ENCODE data around the gene NLGN4Y. TPM values are rescaled to one million over a fixed set of nuclear protein-coding genes. Genes with fewer than 3 reads are reported as not detected.

NLGN4Y gene
- total and polyA plus RNA-seq, 2 of the 4 experiments (the other 2 are of a cell fraction) = not detected

DNA sequence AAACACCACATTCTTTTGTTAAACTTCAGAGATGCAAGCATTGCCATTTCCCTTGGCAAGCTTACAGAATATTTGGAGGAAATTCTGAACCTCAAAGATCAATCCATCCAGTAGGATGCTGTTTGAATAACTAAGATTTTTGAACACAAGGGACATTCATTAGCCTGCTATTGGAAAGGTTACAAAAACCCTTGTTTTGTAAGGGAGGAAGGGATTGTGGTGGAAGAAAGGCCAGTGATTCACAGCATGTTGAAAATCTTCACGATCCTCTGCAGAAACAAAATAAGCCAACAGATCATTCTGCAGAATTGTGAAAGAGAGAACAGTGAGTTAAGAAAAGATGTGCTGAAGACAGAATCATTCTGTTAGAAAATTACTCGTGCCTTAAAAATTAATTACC is 297.9 kb downstream of the NLGN4Y start:
- H2AK5ac ChIP-seq (ENCODE audit: low read depth, low read length) = no peak overlapping the region
- no peak overlapping the region for H2BK5ac ChIP-seq (ENCODE audit: low read depth, low read length, poor library complexity, severe bottlenecking)
- no peak overlapping the region for H3K56ac ChIP-seq (ENCODE audit: extremely low read depth, insufficient read depth, low read length)
- no peak overlapping the region for H3K14ac ChIP-seq (replicated peaks; ENCODE audit: low read depth, low read length)
- H3K4me2 ChIP-seq (ENCODE audit: low read depth, low read length) = no peak overlapping the region
- H3K18ac ChIP-seq (ENCODE audit: low read depth, low read length) = no peak overlapping the region
- ChIA-PET CTCF (no interaction called here), POLR2A (ENCODE audit: unreplicated experiment) (no interaction called here)
- H4K5ac ChIP-seq (ENCODE audit: low read depth, low read length) = no peak overlapping the region
- dilution Hi-C loops (cut with HindIII; ENCODE audit: low sequenced_read_pairs, unreplicated experiment) (no loop called here), intact Hi-C loops (cut with micrococcal nuclease) (no loop called here), in situ Hi-C loops (cut with MboI; ENCODE audit: low sequenced_read_pairs) (no loop called here)
- no peak overlapping the region for H3K23ac ChIP-seq (ENCODE audit: low read depth, low read length)
- no peak overlapping the region for H2BK15ac ChIP-seq (ENCODE audit: low read depth, low read length)
- ATAC-seq (ENCODE audit: low read depth) = no peak
- no peak overlapping the region for H2BK120ac ChIP-seq (ENCODE audit: low read depth, low read length)
- no peak overlapping the region for H4K8ac ChIP-seq (ENCODE audit: low read depth in 2 of 2, low read length in 2 of 2)
- no peaks in the 10 kb centered on the region for H3K79me1 ChIP-seq (ENCODE audit: low read depth in 1 of 2, low read length in 2 of 2)
- H4K91ac ChIP-seq (ENCODE audit: insufficient read depth, low read depth, low read length) = no peak overlapping the region
- H3K9me1 ChIP-seq (ENCODE audit: insufficient read depth, low read length) = no peaks in the 10 kb centered on the region
- H2BK20ac ChIP-seq (ENCODE audit: low read depth, low read length) = no peak overlapping the region
- BruUV-seq (replicated peaks) = no TSS peak
- no peak overlapping the region for H3K9ac ChIP-seq (ENCODE audit: low read depth, low read length)
- H3K27ac ChIP-seq (ENCODE audit: insufficient read depth, low read length) = no peak overlapping the region
- no peaks in the 10 kb centered on the region for H3K4me1 ChIP-seq (ENCODE audit: control insufficient read depth, insufficient read depth, low read length)
- H3K4me3 ChIP-seq (ENCODE audit: insufficient read depth, low read depth, low read length) = no peak overlapping the region
- WGBS, 2 experiments (ENCODE audit: extremely low coverage in 2 of 2, insufficient read length in 1 of 2) = no CpG with 5 or more reads among the region's 2 CpGs
- H2AK9ac ChIP-seq (replicated peaks; ENCODE audit: low read depth, low read length, poor library complexity) = no peak overlapping the region
- no peak overlapping the region for H3K4ac ChIP-seq (ENCODE audit: low read depth, low read length)
- TF ChIP-seq FOS (IDR thresholded peaks at IDR 0.05; ENCODE audit: low read depth, low read length) (no peak), MXI1 (IDR thresholded peaks at IDR 0.05; ENCODE audit: borderline replicate concordance, low read depth, low read length) (no peak)
- TF ChIP-seq, protein P1, sequence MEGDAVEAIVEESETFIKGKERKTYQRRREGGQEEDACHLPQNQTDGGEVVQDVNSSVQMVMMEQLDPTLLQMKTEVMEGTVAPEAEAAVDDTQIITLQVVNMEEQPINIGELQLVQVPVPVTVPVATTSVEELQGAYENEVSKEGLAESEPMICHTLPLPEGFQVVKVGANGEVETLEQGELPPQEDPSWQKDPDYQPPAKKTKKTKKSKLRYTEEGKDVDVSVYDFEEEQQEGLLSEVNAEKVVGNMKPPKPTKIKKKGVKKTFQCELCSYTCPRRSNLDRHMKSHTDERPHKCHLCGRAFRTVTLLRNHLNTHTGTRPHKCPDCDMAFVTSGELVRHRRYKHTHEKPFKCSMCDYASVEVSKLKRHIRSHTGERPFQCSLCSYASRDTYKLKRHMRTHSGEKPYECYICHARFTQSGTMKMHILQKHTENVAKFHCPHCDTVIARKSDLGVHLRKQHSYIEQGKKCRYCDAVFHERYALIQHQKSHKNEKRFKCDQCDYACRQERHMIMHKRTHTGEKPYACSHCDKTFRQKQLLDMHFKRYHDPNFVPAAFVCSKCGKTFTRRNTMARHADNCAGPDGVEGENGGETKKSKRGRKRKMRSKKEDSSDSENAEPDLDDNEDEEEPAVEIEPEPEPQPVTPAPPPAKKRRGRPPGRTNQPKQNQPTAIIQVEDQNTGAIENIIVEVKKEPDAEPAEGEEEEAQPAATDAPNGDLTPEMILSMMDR (conservative IDR thresholded peaks at IDR 0.05; ENCODE audit: low read depth, low read length) = no peak
- TF ChIP-seq, protein P2, sequence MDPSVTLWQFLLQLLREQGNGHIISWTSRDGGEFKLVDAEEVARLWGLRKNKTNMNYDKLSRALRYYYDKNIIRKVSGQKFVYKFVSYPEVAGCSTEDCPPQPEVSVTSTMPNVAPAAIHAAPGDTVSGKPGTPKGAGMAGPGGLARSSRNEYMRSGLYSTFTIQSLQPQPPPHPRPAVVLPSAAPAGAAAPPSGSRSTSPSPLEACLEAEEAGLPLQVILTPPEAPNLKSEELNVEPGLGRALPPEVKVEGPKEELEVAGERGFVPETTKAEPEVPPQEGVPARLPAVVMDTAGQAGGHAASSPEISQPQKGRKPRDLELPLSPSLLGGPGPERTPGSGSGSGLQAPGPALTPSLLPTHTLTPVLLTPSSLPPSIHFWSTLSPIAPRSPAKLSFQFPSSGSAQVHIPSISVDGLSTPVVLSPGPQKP (IDR thresholded peaks at IDR 0.05; ENCODE audit: borderline replicate concordance, low read depth, low read length) = no peak
- no peaks in the 10 kb centered on the region for H3K36me3 ChIP-seq (ENCODE audit: control insufficient read depth, insufficient read depth, low read length)
- H3K9me3 ChIP-seq (ENCODE audit: control insufficient read depth, insufficient read depth, low read length) = no peaks in the 10 kb centered on the region
- H4K20me1 ChIP-seq (ENCODE audit: insufficient read depth, low read length) = no peaks in the 10 kb centered on the region
- no peak overlapping the region for H2AFZ ChIP-seq (replicated peaks; ENCODE audit: low read length, poor library complexity)
- no peaks in the 10 kb centered on the region for H3K27me3 ChIP-seq (ENCODE audit: control insufficient read depth, insufficient read depth, low read length)
- no peak for DNase-seq

All from IMR-90 (cell line).